Thoracic aorta (tissue), 2 donors: Measurements from ENCODE around the gene RGS12. TPM values are rescaled to one million over a fixed set of nuclear protein-coding genes. Genes with fewer than 3 reads are reported as not detected.

Source experiments
- ATAC-seq: fragments of 150-250 bp; one replicate; pipeline ENCODE4 v1.8.0; 2017; ENCODE audit warnings: low read depth; ENCODE audit not compliant: insufficient number of reproducible peaks, low FRiP score
- DNase-seq: peaks from one replicate; pipeline ENCODE4 v3.0.0-alpha.2; 2020; ENCODE audit warnings: low spot score
- H3K27ac ChIP-seq, 2 donors: fragments of 200-600 bp; sonication (generic); 1 replicate in 1 of 2; 2 replicates in 1 of 2; pipeline ENCODE4 v1.5.1; 2016; ENCODE audit warnings: mild to moderate bottlenecking in 2 of 2, moderate library complexity in 2 of 2
- H3K27me3 ChIP-seq: fragments of 200-600 bp; sonication (generic); replicated peaks from 2 replicates; pipeline ENCODE4 v1.6.0; 2016; ENCODE audit warnings: mild to moderate bottlenecking; ENCODE audit not compliant: insufficient read depth
- H3K36me3 ChIP-seq: fragments of 200-600 bp; sonication (generic); one replicate; pipeline ENCODE4 v1.5.1; 2016
- H3K4me1 ChIP-seq, 2 donors: fragments of 200-600 bp; sonication (generic); 1 replicate in 1 of 2; 2 replicates in 1 of 2; pipeline versions ENCODE4 v1.5.1 to v1.6.0; 2016; ENCODE audit warnings: low read depth in 2 of 2, mild to moderate bottlenecking in 1 of 2; ENCODE audit not compliant: control insufficient read depth in 1 of 2
- H3K4me3 ChIP-seq: fragments of 200-600 bp; sonication (generic); 2 replicates; pipeline ENCODE4 v1.5.1; 2016; ENCODE audit warnings: mild to moderate bottlenecking
- H3K9me3 ChIP-seq: fragments of 200-600 bp; sonication (generic); 2 replicates; pipeline ENCODE4 v1.5.1; 2016
- CTCF ChIP-seq: fragments of 200-600 bp; sonication (generic); IDR thresholded peaks from one replicate; pipeline ENCODE4 v1.5.1; 2019; ENCODE audit warnings: antibody characterized with exemption
- total RNA-seq, 2 donors: library from RNA; depleted of rRNA; stranded (reverse); fragments of >200 nt; gene quantifications; one replicate each; pipeline versions ENCODE4 v1.1.0 to v1.2.3, GENCODE V29; 2016

The RGS12 gene
- total RNA-seq, 2 donors from 2014 or later, result 13.5 to 43.6 TPM

GRCh38 chr4:3262208-3263052 lies 30.4 kb upstream of the RGS12 start:
- H3K4me3 ChIP-seq, result no peak overlapping the region
- no peak overlapping the region for H3K27ac ChIP-seq
- ATAC-seq (no peak), DNase-seq (no peak)
- H3K9me3 ChIP-seq, result no peaks in the 10 kb centered on the region
- H3K36me3 ChIP-seq, result no peaks in the 10 kb centered on the region
- no peaks in the 10 kb centered on the region for H3K4me1 ChIP-seq
- no peak for TF ChIP-seq CTCF
- no peaks in the 10 kb centered on the region for H3K27me3 ChIP-seq

- Histone ChIP-seq H3K27me3 (no peaks in the 10 kb centered on the region), H3K4me1 (no peaks in the 10 kb centered on the region), H3K4me3 (no peak overlapping the region), H3K27ac (no peak overlapping the region), H3K36me3 (no peaks in the 10 kb centered on the region), H3K9me3 (no peaks in the 10 kb centered on the region)
- no peak for TF ChIP-seq CTCF
- DNase-seq (no peak), ATAC-seq (no peak)
These were observed 29.6 kb upstream of the RGS12 start for GRCh38 chr4:3263053-3263875.

- TF ChIP-seq CTCF, result no peak
- DNase-seq, result no peak
- no peaks in the 10 kb centered on the region for H3K9me3 ChIP-seq
- ATAC-seq, result no peak
- no peak overlapping the region for H3K27ac ChIP-seq
- H3K4me1 ChIP-seq, result no peaks in the 10 kb centered on the region
- H3K36me3 ChIP-seq, result no peaks in the 10 kb centered on the region
- H3K27me3 ChIP-seq, result no peaks in the 10 kb centered on the region
- no peak overlapping the region for H3K4me3 ChIP-seq
These were observed 29.0 kb upstream of the RGS12 start for GRCh38 chr4:3263876-3264193.

- Histone ChIP-seq H3K36me3 (no peaks in the 10 kb centered on the region), H3K4me3 (no peak overlapping the region), H3K9me3 (no peaks in the 10 kb centered on the region), H3K27me3 (no peaks in the 10 kb centered on the region), H3K27ac (no peak overlapping the region), H3K4me1 (peaks cover 0 to 13% of the 10 kb centered on the region in 2 donors)
- no peak for TF ChIP-seq CTCF
- DNase-seq (no peak), ATAC-seq (no peak)
These were observed 26.7 kb upstream of the RGS12 start for GRCh38 chr4:3266076-3266475.
